H1 (cell line): ENCODE results near the gene SV2B.

Experiments
- ATF2 ChIP-seq: IDR thresholded peaks from 2 replicates; pipeline ENCODE4 v1.6.1; 2012; ENCODE audit warnings: low read length, inconsistent platforms
- BACH1 ChIP-seq: IDR thresholded peaks from 2 replicates; pipeline ENCODE4 v1.6.1; 2012; ENCODE audit warnings: low read length, improper control_type of control experiment
- BRCA1 ChIP-seq: IDR thresholded peaks from 2 replicates; pipeline ENCODE4 v1.6.1; 2012; ENCODE audit warnings: low read depth, low read length, improper control_type of control experiment
- CTCF ChIP-seq, 3 experiments: IDR thresholded peaks; 1 replicate in 2 of 3; 2 replicates in 1 of 3; pipeline versions ENCODE4 v1.5.1 to v1.6.1; 2011; ENCODE audit warnings: low read length in 3 of 3, mild to moderate bottlenecking in 3 of 3, inconsistent platforms in 2 of 3, low read depth in 1 of 3, moderate library complexity in 1 of 3; ENCODE audit not compliant: insufficient read depth in 1 of 3; ENCODE audit errors: control extremely low read depth in 1 of 3
- EGR1 ChIP-seq: IDR thresholded peaks from 2 replicates; pipeline ENCODE4 v1.6.1; 2011; ENCODE audit warnings: low read depth, low read length, borderline replicate concordance
- HDAC6 ChIP-seq: IDR thresholded peaks from one replicate; pipeline ENCODE4 v1.7.1; 2012; ENCODE audit warnings: low read depth, mild to moderate bottlenecking, inconsistent platforms, low read length, moderate library complexity
- JUND ChIP-seq: IDR thresholded peaks from 2 replicates; pipeline ENCODE4 v1.6.1; 2011; ENCODE audit warnings: mild to moderate bottlenecking, improper control_type of control experiment, low read length
- PHF8 ChIP-seq: fragments of 200-600 bp; sonication (generic); conservative IDR thresholded peaks from 2 replicates; pipeline ENCODE4 v1.7.1; 2012; ENCODE audit warnings: low read depth, mild to moderate bottlenecking, inconsistent platforms, low read length, moderate library complexity
- POLR2A ChIP-seq, 2 experiments: IDR thresholded peaks; 1 replicate in 1 of 2; 2 replicates in 1 of 2; pipeline ENCODE4 v1.6.1; 2011; ENCODE audit warnings: low read depth in 2 of 2, low read length in 2 of 2, mild to moderate bottlenecking in 2 of 2; ENCODE audit errors: control extremely low read depth in 1 of 2

- no peak for TF ChIP-seq HDAC6
- no peak for TF ChIP-seq CTCF (IDR thresholded peaks at IDR 0.05; ENCODE audit: control extremely low read depth in 1 of 3, insufficient read depth in 1 of 3, low read depth in 1 of 3, low read length in 3 of 3)
- TF ChIP-seq BRCA1, result no peak
- TF ChIP-seq POLR2A (IDR thresholded peaks at IDR 0.05; ENCODE audit: control extremely low read depth in 1 of 2, low read depth in 2 of 2, low read length in 2 of 2), result no peak
- no peak for TF ChIP-seq EGR1
- TF ChIP-seq JUND, result no peak
- no peak for TF ChIP-seq BACH1
- no peak for TF ChIP-seq PHF8
- TF ChIP-seq ATF2, result no peak
Observed at GRCh38 chr15:91259077-91259476, 159.0 kb downstream of the SV2B start.
